ENCODE results near the gene PIAS1.

- no peak for TF ChIP-seq POLR2AphosphoS5 (IDR thresholded peaks at IDR 0.05; ENCODE audit: low read depth, low read length)
- TF ChIP-seq SIN3A (IDR thresholded peaks at IDR 0.05; ENCODE audit: borderline replicate concordance, insufficient read depth, low read length), result no peak
These were observed 37.6 kb downstream of the PIAS1 start for GRCh38 chr15:68091743-68092142.

All from PFSK-1 (cell line).